HG03571 (cell line): ENCODE data around the gene CBX2.
"Not testable (repeated sequence)": the region's sequence is repeated elsewhere in the genome, so short reads cannot be mapped to it uniquely, and the experiment has no call there.

Experiments used
- ATAC-seq: cut with Tn5 transposase; IDR thresholded peaks from one replicate; pipeline ENCODE4 v1.9.1; 2021; ENCODE audit not compliant: unreplicated experiment

CBX2 gene

GRCh38 chr17:79742951-79743476, 34.9 kb upstream of the CBX2 start:
- no peak for ATAC-seq

- no peak for ATAC-seq
These were observed 34.3 kb upstream of the CBX2 start for GRCh38 chr17:79743614-79744013.

- ATAC-seq = no peak
These were observed 32.3 kb upstream of the CBX2 start for GRCh38 chr17:79745641-79746105.

- ATAC-seq = no peak
These were observed 30.9 kb upstream of the CBX2 start for GRCh38 chr17:79746889-79747507.

- ATAC-seq = no peak
These were observed 30.2 kb upstream of the CBX2 start for GRCh38 chr17:79747508-79748294.

- no peak for ATAC-seq
These were observed 29.5 kb upstream of the CBX2 start for GRCh38 chr17:79748295-79749099.

GRCh38 chr17:79749156-79749815, 28.7 kb upstream of the CBX2 start:
- no peak for ATAC-seq

- no peak for ATAC-seq
These were observed 28.0 kb upstream of the CBX2 start for GRCh38 chr17:79749958-79750357.

GRCh38 chr17:79750650-79751545, 27.1 kb upstream of the CBX2 start:
- no peak for ATAC-seq

- no peak for ATAC-seq
These were observed 25.8 kb upstream of the CBX2 start for GRCh38 chr17:79752175-79752574.

GRCh38 chr17:79754370-79754769, 23.6 kb upstream of the CBX2 start:
- ATAC-seq = no peak

- ATAC-seq = not testable (repeated sequence)
These were observed 23.0 kb upstream of the CBX2 start for GRCh38 chr17:79754903-79755302.

- ATAC-seq = no peak
These were observed 22.4 kb upstream of the CBX2 start for GRCh38 chr17:79755591-79755990.

GRCh38 chr17:79757140-79757745, 20.7 kb upstream of the CBX2 start:
- ATAC-seq = no peak

- ATAC-seq = no peak
These were observed 19.7 kb upstream of the CBX2 start for GRCh38 chr17:79758271-79758670.

- ATAC-seq = no peak
These were observed 17.6 kb upstream of the CBX2 start for GRCh38 chr17:79760197-79760906.

GRCh38 chr17:79761894-79762589, 15.9 kb upstream of the CBX2 start:
- ATAC-seq = no peak

- no peak for ATAC-seq
These were observed 12.2 kb upstream of the CBX2 start for GRCh38 chr17:79765708-79766107.
